NCI-H526 treated with DMSO at 0.1 percent for 48 hours (cell line): ENCODE results near the gene TIGD3.
A peak's percentile ranks its signal among the peaks of the same experiment; 100 is the strongest.
"Not testable (repeated sequence)": the region's sequence is repeated elsewhere in the genome, so short reads cannot be mapped to it uniquely, and the experiment has no call there.

ENCODE experiments used
- DNase-seq: peaks from one replicate; lab custom pipeline; 2025; lab: John Stamatoyannopoulos, UW

The TIGD3 gene

DNA sequence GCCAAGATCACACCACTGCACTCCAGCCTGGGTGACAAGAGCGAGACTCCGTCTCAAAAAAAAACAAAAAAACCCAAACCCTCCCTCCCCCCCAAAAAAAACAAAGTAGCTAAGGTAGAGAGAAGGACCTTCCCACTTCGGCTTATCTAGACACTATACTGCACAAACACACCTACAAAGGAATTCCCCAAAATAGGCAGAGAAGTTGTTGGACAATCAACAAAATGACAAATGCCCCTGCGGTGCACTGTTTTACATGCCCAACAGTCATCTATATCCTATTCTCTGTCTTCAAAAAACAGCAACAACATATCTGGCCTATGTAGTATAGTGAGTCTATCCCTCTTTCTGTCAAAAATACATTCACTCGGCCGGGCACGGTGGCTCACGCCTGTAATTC, 27.5 kb upstream of the TIGD3 start:
- DNase-seq = no peak

DNA sequence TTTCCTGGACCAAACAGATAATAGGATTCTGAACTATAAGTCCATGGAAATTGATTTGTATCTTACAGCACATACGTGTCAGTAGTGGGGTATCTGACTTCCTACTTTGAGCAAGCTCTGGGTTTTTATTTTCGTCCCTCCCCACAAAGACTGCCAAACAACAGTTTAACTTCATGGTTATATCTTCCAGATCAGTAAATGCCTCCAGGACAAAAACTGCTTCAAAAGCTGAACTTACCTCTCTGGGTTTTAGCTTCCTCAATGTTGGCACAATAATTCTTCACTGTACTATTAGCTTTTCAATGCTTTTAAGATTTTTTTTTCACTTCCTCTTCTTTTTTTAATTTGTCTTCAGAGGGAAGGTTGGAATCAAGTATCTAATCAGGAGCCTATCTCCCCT, 25.1 kb upstream of the TIGD3 start:
- DNase-seq = no peak

DNA sequence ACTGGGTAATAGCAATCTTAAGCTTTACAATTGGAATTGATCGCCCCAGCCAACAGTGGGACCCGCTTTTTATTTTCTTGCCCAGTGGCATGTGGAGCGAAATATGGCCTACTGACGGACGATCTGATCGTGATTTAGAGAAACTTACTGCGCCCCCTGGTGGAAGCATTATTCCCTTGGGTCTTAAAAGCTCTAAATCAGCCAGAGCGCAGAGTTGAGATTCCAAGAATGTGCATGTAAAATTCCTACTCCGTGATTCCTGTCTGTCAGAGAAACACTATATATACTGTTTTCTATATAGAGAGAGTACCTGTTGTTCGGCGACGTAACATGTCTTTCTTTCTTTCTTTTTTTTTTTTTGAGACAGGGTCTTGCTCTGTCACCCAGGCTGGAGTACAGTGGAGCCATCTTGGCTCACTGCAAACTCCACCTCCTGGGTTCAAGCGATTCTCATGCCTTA, 24.6 kb upstream of the TIGD3 start:
- DNase-seq = peak; percentile 80

DNA sequence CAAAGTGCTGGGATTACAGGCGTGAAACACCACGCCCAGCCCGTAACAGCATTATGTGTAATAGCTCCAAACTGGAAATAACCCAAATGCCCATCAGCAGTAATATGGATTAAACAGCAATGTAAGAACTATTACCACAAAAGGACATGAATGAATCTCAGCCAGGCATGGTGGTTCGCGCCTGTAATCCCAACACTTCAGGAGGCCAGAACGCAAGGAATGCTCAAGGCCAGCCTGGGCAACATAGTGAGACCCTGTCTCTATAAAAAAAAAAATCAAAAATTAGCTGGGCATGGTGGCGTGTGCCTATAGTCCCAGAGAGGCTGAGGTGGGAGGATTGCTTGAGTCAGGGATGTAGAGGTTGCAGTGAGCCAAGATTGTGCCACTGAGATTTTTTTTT, 24.0 kb upstream of the TIGD3 start:
- no peak for DNase-seq

DNA sequence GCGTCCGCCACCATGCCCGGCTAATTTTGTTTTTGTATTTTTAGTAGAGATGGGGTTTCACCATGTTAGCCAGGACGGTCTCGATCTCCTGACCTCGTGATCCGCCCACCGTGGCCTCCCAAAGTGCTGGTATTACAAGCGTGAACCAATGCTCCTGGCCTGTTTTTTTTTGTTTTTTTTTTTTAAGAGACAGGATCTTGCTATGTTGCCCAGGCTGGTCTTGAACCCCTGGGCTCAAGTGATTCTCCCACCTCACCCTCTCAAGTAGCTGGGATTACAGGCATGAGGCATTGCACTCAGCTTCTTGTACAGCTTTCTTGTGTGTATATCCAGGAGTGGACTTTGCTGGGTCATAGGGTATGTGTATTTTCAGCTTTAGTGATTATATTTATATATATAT, 22.0 kb upstream of the TIGD3 start:
- DNase-seq = not testable (repeated sequence)

DNA sequence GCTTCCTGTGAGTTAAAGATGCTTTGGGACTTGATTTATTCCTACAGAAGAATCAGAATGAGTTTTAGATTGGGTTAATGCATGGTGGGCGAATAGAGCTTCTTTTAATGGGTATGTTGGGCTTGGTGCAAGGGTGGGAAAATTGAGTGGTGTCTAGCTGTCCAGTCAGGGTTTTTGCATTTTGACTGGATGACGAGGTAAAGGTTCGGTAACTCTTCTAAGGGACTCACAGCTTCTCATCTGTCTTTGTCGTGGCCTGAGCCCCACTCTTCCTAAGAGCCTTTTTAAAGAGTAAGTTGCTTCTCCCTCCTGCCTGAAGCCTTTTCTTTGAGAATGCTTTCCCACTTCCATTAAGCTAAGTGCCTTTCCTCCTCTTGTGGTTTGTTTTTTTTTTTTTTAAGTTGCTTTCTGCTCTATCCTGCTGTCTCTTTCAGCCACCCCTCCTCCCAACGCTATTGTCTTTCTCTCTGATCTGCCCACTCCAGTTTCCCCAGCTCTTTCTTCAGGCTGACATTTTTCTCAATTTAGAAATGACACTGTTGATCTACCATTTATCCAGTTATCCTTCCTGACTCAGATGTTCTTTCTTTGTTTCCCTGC, 19.8 kb upstream of the TIGD3 start:
- no peak for DNase-seq

DNA sequence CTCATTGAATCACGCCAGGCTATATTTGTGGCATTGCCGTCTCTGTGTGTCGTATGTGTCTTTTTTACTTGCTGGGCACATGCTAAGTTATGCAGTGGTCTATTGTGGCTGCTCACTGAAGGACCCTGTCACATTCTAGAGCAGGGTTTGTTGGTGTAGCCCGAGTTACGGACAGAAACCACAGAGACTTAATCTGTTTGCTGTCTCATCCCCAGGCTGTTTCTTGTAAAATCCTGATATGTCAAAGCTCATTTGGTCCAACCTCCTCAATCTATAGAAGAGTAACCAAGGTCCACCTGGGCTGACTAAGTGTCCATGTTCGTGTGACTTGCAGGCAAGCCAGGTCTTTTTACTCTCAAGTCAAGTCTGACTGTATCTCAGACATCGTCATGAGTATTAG, 15.9 kb upstream of the TIGD3 start:
- DNase-seq = no peak

DNA sequence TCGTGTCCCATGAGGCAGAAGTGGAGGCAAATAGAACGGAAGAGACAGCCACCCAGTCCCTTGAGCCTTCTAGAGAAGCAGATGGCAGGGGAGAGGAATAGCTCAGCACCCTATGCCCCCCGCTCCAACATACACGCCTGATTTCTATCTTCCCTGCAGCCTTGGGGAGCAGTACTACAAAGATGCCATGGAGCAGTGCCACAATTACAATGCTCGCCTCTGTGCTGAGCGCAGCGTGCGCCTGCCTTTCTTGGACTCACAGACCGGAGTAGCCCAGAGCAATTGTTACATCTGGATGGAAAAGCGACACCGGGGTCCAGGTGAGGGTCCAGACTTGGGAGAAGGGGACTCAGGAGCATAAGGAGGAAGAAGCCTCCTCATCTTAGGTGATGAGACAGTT, 14.3 kb upstream of the TIGD3 start:
- DNase-seq = no peak

DNA sequence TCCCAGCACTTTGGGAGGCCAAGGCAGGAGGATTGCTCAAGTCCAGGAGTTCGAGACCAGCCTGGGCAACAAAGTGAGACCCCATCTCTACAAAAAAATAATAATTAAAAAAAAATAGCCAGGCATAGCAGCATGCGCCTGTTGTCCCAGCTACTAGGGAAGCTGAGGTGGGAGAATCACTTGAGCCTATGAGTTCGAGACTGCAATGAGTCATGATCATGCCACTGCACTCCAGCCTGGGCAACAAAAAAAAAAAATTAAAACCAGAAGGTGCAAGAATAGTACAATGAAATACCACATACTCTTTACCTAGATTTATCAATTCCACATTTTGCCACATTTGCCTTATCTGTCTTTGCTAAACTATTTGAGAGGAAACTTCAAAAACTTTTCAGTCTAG, 12.7 kb upstream of the TIGD3 start:
- no peak for DNase-seq

DNA sequence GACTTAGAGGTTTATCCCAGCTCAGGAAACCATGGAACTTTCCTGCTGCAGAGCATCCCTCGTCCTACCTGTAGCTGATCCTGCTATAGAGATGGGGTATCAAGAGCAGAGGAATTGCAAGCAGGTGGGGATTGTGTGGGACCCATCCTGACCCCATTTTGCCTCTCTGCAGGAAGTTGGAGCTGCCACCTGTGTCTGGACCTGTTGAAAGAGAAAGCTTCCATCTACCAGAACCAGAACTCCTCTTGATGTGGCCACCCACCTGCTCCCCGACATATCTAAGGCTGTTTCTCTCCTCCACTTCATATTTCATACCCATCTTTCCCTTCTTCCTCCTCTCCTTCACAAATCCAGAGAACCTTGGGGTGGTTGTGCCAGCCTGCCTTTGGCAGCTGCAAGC, 3.0 kb upstream of the TIGD3 start:
- DNase-seq = no peak

DNA sequence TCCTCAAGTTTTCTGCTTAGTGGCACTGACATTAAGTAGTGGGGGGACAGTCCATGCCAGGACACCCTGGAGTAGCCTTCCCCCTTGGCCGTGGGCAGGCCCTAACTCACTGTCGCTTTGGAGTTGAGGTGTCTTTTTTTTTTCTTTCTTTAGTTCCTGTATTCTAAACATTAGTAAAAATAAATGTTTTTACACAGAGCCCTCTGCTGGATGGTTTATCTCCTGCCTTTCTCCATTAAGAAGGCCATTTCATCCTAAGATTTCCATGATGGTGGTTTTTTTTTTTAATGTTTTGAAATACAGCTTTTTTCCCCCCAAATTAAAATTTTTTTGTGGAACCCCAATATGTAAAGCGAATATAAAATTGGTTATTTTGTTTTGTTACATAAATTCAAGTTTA, 1.8 kb upstream of the TIGD3 start:
- no peak for DNase-seq

DNA sequence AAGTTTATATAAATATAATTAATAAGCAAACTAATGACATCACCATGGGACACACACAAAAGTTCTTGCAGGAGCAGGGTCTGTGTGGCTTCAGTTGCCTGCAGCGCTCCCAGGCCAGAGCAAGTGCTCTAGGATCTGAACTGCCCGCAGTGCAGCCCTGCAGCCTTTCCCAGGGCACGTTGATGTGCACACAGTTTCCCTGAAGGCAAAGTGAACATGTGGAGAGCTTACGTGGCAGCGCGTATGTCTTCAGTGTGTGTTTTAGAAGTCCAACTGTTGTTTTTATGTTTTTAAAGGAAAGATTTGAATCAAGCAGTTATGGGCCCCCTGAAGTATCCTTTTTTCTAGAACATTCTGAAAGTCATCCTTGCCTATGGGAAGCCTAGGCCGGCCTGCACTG, 1.2 kb upstream of the TIGD3 start:
- no peak for DNase-seq

DNA sequence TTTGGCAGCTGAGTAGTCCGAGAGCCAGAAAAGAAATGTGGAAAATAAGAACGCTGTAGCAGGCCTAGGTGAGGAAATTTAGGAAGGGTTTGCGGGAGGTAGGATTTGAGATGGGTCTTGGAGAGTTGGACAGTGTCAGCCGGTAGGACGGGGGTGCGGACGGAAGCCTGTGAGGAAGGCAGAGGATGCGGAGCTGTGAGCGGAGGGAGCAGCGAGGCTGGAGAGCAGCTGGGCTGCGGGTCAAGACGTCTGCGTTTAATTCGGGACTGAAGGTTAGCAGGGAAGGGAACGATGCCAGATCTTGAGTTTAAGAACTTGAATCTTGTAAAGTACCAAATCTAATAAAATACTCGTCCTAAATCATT, 669 bp upstream of the TIGD3 start:
- no peak for DNase-seq

DNA sequence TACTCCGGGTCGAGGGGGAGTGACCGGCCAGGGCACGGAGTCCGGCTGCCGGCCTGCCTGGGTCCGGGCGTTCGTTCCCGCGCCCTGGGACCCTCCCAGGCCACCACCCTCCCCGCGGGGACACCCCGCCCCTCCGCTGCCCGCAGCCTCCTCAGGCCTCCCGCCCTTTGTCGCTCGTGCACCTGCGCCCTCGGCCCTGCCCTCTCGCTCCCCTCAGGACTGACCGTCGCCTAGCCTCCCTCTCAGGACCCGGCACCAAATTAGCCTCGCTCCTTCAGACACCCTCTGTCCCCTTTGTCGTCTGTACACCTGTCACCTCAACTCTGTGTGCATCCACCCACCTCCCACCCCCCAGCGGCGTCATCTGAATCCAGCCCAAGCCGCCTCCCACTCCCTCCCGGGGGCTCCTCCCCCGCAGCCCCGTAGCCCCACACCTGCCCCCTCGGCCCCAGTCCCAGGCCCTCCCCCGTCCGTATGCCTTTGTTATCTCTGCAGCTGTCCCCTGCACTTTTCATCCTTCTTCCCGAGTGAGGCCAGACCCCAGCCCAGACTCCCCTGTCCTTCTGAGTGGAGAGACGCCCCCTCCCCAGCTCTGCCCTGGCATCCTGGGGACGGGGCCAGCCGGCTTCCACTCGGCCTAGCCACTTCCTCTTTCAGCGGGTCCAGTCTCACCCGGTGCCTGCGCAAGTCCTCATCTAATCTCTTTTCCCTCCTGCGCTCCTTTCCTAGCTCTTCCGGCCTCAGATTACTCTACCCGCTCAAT, 643 bp downstream of the TIGD3 start:
- DNase-seq = peak; percentile 63

DNA sequence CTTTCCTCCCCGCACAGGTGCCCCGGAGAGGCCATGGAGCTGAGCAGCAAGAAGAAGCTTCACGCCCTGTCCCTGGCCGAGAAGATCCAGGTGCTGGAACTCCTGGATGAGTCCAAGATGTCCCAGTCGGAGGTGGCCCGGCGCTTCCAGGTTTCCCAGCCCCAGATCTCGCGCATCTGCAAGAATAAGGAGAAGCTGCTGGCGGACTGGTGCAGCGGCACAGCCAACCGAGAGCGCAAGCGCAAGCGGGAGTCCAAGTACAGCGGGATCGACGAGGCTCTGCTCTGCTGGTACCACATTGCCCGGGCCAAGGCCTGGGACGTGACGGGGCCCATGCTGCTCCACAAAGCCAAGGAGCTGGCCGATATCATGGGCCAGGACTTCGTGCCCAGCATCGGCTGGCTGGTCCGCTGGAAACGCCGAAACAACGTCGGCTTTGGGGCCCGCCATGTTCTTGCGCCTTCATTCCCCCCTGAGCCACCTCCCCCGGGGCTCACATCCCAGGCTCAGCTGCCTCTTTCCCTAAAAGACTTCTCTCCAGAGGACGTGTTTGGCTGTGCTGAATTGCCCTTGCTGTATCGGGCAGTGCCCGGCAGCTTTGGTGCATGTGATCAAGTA, 1.3 kb downstream of the TIGD3 start:
- peak; percentile 62 for DNase-seq

DNA sequence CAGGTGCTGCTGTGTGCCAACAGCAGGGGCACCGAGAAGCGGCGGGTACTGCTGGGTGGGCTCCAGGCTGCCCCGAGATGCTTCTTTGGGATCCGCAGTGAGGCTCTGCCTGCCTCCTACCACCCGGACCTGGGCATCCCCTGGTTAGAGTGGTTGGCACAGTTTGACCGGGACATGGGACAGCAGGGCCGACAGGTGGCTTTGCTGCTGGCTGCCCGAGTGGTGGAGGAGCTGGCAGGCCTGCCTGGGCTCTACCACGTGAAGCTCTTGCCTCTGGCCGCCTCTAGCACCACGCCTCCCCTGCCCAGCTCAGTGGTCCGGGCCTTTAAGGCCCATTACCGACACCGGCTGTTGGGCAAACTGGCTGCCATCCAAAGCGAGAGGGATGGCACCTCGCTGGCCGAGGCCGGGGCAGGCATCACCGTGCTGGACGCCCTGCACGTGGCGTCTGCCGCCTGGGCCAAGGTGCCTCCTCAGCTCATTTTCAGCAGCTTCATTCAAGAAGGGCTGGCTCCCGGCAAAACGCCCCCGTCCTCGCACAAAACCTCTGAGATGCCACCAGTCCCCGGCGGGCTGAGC, 1.9 kb downstream of the TIGD3 start:
- DNase-seq = no peak

DNA sequence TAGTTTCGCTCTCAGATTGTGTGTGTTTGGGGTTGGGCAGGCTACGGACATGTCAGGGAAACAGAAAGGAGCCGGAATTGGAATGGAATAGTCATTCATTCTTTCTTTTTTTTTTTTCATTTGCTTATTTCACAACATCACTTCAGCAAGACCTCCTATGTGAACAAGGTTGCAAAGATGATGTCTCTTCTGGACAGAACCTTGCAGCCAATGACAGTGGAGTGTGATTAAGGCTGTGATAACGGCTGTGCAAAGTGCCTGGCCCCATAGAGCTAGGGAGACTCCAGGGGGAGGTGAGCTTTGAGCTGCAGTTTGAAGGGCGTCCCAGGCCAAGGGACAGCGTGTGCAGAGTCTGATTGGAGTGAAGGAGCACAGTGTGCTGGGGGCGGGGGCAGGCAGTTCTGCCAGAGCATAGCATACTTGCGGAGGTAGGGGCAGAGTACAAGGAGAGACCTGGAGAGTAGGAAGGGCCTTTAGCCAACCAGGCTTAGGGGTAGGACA, 3.4 kb downstream of the TIGD3 start:
- no peak for DNase-seq

DNA sequence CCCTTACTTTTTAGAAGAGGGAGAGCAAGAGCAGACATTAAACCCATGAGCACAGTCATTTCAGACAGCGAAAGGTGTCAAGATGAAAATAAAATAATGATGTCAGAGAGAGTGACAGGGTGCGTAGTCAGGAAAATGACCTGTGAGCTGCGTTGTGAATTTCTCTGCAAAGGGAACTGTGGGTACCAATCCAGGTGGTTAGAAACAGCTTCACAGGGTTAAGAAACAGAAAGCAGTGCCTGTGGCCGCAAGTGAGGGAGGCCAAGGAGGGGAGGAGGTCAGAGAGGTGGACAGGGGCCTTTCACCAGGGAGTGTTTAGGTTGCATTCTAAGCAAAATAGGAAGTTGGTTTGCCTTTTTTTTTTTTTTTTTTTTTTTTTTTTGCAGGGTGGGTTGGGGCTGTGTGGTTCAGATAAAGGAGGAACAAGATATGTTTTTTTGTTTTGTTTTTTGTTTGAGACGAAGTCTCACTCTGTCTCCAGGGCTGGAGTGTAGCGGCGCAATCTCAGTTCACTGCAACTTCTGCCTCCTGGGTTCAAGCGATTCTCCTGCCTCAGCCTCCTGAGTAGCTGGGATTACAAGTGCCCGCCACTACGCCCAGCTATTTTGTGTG, 7.9 kb downstream of the TIGD3 start:
- DNase-seq = no peak

DNA sequence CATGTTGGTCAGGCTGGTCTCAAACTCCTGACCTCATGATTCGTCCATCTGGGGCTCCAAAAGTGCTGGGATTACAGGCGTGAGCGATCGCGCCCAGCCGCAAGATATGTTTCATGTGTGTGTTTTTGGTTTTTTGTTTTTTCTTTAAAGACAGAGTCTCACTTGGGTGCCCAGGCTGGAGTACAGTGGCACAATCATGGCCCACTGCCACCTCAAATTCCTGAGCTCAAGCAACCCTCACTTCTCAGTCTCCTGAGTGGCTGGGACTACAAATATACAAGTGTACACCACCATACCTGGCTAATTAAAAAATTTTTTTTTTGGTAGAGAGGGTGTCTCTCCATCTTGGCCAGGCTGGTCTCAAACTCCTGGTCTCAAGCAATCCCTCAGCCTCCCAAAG, 8.4 kb downstream of the TIGD3 start:
- DNase-seq = no peak

DNA sequence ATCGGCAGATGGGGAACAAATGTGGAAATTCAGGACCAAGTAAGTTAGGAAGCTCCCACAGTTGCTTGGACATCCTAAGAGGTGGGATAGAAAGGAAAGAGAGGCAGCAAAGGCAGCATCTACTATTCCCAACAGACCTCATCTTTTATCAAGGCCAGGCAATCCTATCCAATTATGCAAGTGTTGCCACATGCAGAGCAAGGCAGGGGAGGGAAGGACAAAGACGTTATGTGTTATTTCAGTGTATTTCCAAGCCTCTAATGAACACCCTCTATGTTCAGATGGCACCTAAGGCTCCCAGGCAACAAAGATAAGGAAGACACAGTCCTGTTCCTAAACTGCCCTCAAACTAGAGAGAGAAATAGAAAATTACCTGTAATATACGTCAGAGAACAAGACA, 9.2 kb downstream of the TIGD3 start:
- no peak for DNase-seq

DNA sequence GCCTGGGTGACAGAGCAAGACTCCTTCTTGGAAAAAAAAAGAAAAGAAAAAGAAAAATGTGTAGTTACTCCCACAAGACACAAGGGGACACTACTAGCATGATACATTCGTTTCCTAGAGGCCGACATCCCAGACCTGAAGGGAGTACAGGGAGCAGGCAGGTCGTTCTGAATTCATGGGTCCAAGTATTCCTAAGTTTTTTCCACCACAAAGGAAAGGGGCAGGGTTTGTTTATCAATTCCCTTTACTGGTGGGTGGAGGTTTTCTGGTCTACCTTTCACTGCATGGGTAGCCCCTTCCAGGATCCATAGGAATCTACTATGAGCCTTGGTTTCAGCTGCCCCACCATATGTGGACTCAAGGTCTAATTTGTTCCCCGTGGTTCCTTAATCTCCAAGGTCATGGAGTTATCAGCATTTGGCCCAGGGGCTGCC, 11.8 kb downstream of the TIGD3 start:
- DNase-seq = peak; percentile 83

DNA sequence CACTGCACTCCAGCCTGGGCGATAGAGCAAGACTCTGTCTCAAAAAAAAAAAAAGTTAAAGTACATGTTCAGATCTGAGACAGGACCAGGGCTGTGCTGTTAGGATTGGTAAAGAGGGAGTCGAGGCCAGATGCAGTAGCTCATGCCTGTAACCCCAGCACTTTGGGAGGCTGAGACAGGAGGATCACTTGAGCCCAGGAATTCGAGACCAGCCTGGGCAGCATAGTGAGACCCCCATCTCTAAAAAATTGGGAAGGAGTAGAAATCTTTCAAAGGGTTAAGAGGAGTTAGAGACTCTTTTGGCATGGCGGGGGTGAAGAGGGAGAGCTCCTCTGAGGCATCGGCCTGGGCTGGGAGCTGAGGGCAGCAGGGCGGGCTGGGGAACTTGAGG, 16.1 kb downstream of the TIGD3 start:
- no peak for DNase-seq
